ENCODE data around the gene SLC7A14. TPM values are rescaled to one million over a fixed set of nuclear protein-coding genes. Genes with fewer than 3 reads are reported as not detected.

SLC7A14 gene
- total RNA-seq, result under 0.01 TPM in 1 of 2 replicates, not detected in the other

DNA sequence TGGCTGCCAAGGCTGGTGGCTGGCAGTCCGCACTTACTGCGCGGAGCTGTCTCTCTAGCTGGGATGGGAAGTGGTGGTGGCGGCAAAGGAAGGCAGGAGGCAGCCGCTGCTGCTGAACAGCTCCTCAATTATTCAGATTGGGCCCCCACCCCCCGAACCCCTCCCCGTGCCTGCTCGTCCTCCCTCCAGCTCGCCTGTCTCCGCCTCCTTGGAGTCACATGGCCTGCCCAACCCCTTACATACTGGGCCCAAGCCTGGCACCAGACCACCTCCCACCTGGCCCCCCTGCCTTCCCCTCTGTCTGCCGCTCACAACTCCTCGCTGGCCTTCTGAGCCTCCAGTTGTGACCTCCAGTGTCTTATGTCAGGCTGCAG lies at the start of gene SLC7A14:
SLC7A14 (minus strand) TSS at position 139 of the 374 bp plus-strand sequence. CDS start 59,139 bp downstream, outside the sequence.
- Histone ChIP-seq H3K36me3 (ENCODE audit: control insufficient read depth, insufficient read depth, low read length) (no peaks in the 10 kb centered on the region), H3K27me3 (ENCODE audit: control insufficient read depth, insufficient read depth, low read length) (peaks cover 22% of the 10 kb centered on the region), H3K4me3 (ENCODE audit: low read depth, low read length) (no peak within 1 kb of the TSS)
- DNase-seq (ENCODE audit: low read depth) (no peak), FAIRE-seq (no peak)
- TF ChIP-seq, protein P1, sequence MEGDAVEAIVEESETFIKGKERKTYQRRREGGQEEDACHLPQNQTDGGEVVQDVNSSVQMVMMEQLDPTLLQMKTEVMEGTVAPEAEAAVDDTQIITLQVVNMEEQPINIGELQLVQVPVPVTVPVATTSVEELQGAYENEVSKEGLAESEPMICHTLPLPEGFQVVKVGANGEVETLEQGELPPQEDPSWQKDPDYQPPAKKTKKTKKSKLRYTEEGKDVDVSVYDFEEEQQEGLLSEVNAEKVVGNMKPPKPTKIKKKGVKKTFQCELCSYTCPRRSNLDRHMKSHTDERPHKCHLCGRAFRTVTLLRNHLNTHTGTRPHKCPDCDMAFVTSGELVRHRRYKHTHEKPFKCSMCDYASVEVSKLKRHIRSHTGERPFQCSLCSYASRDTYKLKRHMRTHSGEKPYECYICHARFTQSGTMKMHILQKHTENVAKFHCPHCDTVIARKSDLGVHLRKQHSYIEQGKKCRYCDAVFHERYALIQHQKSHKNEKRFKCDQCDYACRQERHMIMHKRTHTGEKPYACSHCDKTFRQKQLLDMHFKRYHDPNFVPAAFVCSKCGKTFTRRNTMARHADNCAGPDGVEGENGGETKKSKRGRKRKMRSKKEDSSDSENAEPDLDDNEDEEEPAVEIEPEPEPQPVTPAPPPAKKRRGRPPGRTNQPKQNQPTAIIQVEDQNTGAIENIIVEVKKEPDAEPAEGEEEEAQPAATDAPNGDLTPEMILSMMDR (IDR thresholded peaks at IDR 0.05; ENCODE audit: insufficient read depth, low read length, severe bottlenecking), result no peak

DNA sequence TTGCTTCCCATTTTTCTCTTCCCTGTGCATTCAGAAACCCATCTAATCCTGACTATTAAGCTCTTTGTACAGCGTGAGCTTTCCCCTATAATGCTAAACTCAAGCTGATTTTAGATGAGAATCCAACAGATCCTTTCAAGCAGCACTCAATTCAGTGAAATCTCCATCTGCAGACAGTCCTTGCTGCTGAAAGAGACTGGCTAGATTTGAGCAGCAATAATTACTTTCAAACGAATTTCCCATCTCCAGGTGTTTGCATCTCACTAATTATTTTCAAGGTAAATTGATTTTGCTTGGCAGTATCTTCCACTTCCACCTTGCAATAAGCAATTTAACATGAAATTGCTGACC lies 49.5 kb upstream of the SLC7A14 start:
- DNase-seq (ENCODE audit: low read depth) (no peak), FAIRE-seq (no peak)
- Histone ChIP-seq H3K36me3 (ENCODE audit: control insufficient read depth, insufficient read depth, low read length) (no peaks in the 10 kb centered on the region), H3K27me3 (ENCODE audit: control insufficient read depth, insufficient read depth, low read length) (no peaks in the 10 kb centered on the region), H3K4me3 (ENCODE audit: low read depth, low read length) (no peak overlapping the region)
- TF ChIP-seq, protein P1 (IDR thresholded peaks at IDR 0.05; ENCODE audit: insufficient read depth, low read length, severe bottlenecking), result no peak

DNA sequence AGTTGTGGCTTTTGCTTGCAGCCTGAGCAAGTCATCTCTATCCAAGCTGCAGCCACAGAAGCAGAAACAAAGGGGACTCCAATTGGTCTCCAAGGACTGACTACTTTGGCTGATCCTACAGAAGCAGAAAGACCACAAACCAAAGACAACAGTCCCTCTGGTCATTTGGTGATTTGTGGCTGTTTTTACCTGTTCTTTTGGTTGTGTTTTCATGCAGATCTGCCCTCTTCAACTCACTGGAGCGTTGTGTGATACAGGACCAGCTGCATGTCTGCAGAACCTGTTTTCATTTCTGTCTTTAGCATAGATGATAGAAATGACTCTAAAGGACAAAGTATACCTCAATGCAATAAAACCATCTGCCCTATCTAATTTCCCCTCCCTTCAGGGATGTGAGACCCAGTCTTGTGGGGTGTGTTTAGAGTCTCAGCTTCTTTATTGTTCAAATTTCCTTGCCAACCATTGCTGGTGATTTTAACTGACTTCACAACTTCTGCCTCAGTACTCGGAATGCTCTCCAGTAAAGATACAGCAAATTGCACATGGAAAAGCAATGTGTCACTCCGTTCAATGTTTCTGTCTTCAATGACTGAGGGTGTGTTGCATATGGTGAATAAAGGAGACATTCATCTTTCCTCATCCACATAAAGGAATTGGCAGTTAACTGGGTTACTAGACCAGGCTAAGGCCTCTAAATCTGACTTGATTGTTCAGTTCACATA lies 48.9 kb upstream of the SLC7A14 start:
- no peaks in the 10 kb centered on the region for H3K27me3 ChIP-seq (ENCODE audit: control insufficient read depth, insufficient read depth, low read length)
- no peak for FAIRE-seq
- TF ChIP-seq, protein P1 (IDR thresholded peaks at IDR 0.05; ENCODE audit: insufficient read depth, low read length, severe bottlenecking), result no peak
- no peak for DNase-seq (ENCODE audit: low read depth)
- no peak overlapping the region for H3K4me3 ChIP-seq (ENCODE audit: low read depth, low read length)
- H3K36me3 ChIP-seq (ENCODE audit: control insufficient read depth, insufficient read depth, low read length), result no peaks in the 10 kb centered on the region

DNA sequence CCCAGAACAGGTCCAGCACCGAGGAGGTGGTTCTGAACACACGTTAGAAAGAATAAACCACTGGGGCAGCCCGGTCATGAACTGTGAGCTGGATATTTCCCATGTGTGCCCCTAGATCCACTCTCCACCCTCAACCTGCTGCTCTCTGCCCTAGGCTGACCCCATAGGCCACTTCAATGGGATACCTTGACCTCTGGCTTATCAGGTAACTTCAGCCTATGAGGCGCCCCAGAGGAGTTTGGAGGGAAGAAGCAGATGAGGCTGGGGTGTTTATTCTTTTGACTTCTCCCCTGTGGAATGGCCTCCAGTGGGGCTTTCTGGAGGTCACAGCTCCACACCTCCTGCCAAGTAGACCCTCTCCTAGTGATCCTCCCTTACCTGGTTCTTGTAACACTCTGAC lies 47.7 kb upstream of the SLC7A14 start:
- TF ChIP-seq, protein P1 (IDR thresholded peaks at IDR 0.05; ENCODE audit: insufficient read depth, low read length, severe bottlenecking), result no peak
- DNase-seq (ENCODE audit: low read depth) (no peak), FAIRE-seq (no peak)
- Histone ChIP-seq H3K27me3 (ENCODE audit: control insufficient read depth, insufficient read depth, low read length) (no peaks in the 10 kb centered on the region), H3K4me3 (ENCODE audit: low read depth, low read length) (no peak overlapping the region), H3K36me3 (ENCODE audit: control insufficient read depth, insufficient read depth, low read length) (no peaks in the 10 kb centered on the region)

DNA sequence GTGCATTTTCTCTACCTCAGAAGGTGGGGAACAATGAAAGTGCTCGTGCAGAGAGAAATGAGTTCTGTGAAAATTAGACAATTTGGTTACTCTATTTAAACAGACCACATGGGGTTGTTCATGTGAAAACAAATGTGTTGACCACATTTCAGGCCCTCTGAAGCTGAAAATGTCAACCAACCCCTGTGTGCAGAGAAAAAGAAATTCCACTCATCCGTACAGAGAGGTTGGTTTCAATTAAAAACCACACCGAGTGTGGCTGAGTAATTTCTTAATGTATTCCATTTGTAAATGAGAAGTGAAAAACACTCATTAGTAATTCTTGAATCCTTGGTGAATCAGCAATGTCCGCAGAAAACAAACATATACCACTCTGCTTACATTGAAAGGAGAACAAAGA lies 46.9 kb upstream of the SLC7A14 start:
- H3K36me3 ChIP-seq (ENCODE audit: control insufficient read depth, insufficient read depth, low read length), result no peaks in the 10 kb centered on the region
- H3K4me3 ChIP-seq (ENCODE audit: low read depth, low read length), result no peak overlapping the region
- TF ChIP-seq, protein P1 (IDR thresholded peaks at IDR 0.05; ENCODE audit: insufficient read depth, low read length, severe bottlenecking), result no peak
- no peak for FAIRE-seq
- H3K27me3 ChIP-seq (ENCODE audit: control insufficient read depth, insufficient read depth, low read length), result no peaks in the 10 kb centered on the region
- DNase-seq (ENCODE audit: low read depth), result peak; percentile 75
